ENCODE measurements around the gene LCORL. TPM values are rescaled to one million over a fixed set of nuclear protein-coding genes. Genes with fewer than 3 reads are reported as not detected.

The LCORL gene
- total RNA-seq, 1 experiment from 2014 or later, result 15.5 TPM

DNA sequence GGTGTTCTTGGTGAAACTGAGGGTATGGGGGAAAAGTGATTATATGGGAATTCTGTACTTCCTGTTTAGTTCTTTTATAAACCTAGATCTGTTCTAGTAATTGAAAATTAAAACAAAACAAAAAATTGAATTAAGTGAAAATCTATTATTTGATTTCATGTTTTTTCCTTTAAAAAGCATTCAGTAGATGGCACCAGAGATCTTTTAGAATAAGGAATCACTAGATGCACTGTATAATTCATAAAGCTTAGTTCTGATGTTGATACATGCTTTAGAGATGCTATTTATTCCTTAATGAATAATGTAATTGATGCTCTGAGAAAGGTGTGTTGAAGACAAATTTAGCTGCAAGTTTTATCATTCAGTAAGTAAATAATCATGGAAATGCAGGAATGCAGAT lies 87.3 kb downstream of the LCORL start:
- no peak overlapping the region for H3T11ph ChIP-seq (ENCODE audit: low read length)
- no peaks in the 10 kb centered on the region for H3K23me2 ChIP-seq (ENCODE audit: insufficient read length, low read depth, low read length, poor library complexity, severe bottlenecking)
- no peak overlapping the region for H3K9ac ChIP-seq (ENCODE audit: extremely low read depth, insufficient read length, low read length)
- H2AFZ ChIP-seq (ENCODE audit: low read length), result no peak overlapping the region
- no peak overlapping the region for H3K4me2 ChIP-seq (ENCODE audit: insufficient read depth, insufficient read length, low read length)
- H3K18ac ChIP-seq (ENCODE audit: insufficient read length, low read depth, low read length), result no peak overlapping the region
- H3K9me3 Mint-ChIP-seq, result peaks cover 11 to 20% of the 10 kb centered on the region in 2 experiments; a peak in 4 of 5 replicates
- no peak overlapping the region for H4K91ac ChIP-seq (ENCODE audit: insufficient read length, low read depth, low read length)
- no peak overlapping the region for H2BK20ac ChIP-seq (ENCODE audit: low read depth, low read length, poor library complexity, severe bottlenecking)
- no peaks in the 10 kb centered on the region for H3K79me2 ChIP-seq (ENCODE audit: insufficient read depth, low read length)
- no peak overlapping the region for H2BK5ac ChIP-seq (ENCODE audit: insufficient read length, low read length)
- H3K27me3 ChIP-seq (ENCODE audit: insufficient read depth, low read length), result no peaks in the 10 kb centered on the region
- no peaks in the 10 kb centered on the region for H3K27me3 Mint-ChIP-seq (ENCODE audit: low read depth)
- peaks cover 19 to 38% (median 22%) of the 10 kb centered on the region in 3 experiments for H3K36me3 Mint-ChIP-seq (ENCODE audit: insufficient read depth in 1 of 3, low read depth in 3 of 3)
- H4K8ac ChIP-seq (replicated peaks; ENCODE audit: insufficient read length, low read depth, low read length), result no peak overlapping the region
- no peak overlapping the region for H4K5ac ChIP-seq (ENCODE audit: insufficient read length, low read depth, low read length)
- no peak overlapping the region for H2BK15ac ChIP-seq (ENCODE audit: low read depth, low read length)
- H2BK12ac ChIP-seq (ENCODE audit: insufficient read length, low read depth, low read length), result no peak overlapping the region
- H2AK5ac ChIP-seq (ENCODE audit: insufficient read length, low read length), result no peak overlapping the region
- no peak overlapping the region for H3K56ac ChIP-seq (ENCODE audit: insufficient read length, low read depth, low read length)
- no peak for TF ChIP-seq CTCF (conservative IDR thresholded peaks at IDR 0.05)
- H3K79me1 ChIP-seq (ENCODE audit: insufficient read depth, low read depth, low read length, poor library complexity, severe bottlenecking), result no peaks in the 10 kb centered on the region
- H3K23ac ChIP-seq (ENCODE audit: insufficient read length, low read depth, low read length), result no peak overlapping the region
- H2BK120ac ChIP-seq (ENCODE audit: low read depth, low read length, poor library complexity, severe bottlenecking), result no peak overlapping the region
- no peak overlapping the region for H3K27ac Mint-ChIP-seq
- H3K27ac ChIP-seq (ENCODE audit: insufficient read length, low read depth, low read length), result no peak overlapping the region
- no peaks in the 10 kb centered on the region for H4K20me1 ChIP-seq (ENCODE audit: control insufficient read depth, insufficient read depth, insufficient read length)
- DNase-seq, result no peak
- H3K4me1 Mint-ChIP-seq, result no peaks in the 10 kb centered on the region
- no peak overlapping the region for H3K14ac ChIP-seq (ENCODE audit: insufficient read depth, low read length)
- no peaks in the 10 kb centered on the region for H3K9me3 ChIP-seq (ENCODE audit: control insufficient read depth, low read depth, low read length)
- H3K4me3 Mint-ChIP-seq, result no peak overlapping the region
- no peak overlapping the region for H3K4ac ChIP-seq (ENCODE audit: low read depth, low read length)
- no peaks in the 10 kb centered on the region for H3K4me1 ChIP-seq (ENCODE audit: insufficient read depth, low read length)

Data from H9 (cell line).